ENCODE measurements around the gene TSPAN18.

Gene TSPAN18

DNA sequence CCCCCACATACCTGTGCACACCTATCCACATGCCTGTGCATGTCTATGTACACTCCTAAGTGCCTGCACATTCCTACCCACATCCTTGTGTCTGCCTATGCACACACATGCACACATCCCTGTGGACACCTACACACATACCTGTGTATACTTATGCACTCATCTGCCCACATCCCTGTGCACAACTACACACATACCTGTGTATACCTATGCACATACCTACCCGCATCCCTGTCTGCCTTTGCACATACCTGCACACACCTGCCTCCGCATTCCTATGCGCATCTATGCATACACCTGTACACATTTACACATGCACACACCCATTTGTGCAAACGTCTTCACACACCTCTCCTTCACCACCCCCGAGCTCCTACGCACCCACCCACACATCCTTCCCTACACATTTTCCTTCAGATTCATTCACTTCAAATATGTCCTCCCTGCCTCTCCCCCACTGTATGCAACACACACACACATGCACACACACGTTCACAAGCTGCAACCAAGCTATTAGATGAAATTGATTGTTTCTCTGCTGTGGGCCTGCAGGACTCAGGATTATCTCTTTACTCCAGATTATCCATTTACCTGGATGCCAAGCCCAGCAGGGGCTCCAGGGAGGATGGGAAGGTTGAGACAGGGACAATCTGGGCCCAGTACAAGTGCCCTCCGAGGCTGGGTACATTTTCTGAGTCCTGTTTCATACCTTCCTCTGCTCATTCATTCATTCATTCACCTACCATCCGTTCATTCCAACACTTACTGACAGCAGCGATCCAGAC is 53.2 kb downstream of the TSPAN18 start:
- no peak for DNase-seq

DNA sequence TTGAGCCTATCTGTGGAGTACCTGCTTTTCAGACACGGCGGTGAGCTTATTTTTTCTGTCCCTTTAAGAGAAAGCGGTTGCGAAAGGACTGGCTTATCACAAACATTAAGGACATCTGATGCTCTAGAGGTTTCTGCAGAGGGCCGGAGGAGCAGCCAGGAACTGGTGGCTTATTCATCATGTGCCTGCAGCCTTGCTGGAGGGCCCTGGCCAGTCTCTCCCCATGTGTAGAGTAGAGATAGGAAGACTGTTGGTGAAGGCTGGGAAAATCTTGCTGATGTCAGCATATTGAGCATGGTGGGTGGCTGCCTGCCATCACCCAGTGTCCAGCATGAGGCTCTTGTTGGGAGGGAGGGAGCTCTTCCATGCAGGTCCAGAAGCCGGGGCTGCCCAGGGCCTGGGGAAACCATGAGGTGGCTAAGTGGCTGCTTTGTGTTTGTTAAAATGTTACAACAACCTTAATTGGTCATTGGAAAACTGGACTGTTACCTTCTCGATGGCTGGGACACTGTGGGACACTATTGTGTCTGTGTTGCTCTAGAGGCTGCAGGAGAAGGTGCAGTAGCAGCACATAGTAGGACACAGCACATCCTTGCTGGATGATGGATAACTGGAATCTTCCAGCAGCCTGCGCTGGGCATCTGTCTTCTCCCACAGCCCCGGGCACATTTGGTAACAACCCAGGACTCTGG is 54.3 kb downstream of the TSPAN18 start:
- no peak for DNase-seq

DNA sequence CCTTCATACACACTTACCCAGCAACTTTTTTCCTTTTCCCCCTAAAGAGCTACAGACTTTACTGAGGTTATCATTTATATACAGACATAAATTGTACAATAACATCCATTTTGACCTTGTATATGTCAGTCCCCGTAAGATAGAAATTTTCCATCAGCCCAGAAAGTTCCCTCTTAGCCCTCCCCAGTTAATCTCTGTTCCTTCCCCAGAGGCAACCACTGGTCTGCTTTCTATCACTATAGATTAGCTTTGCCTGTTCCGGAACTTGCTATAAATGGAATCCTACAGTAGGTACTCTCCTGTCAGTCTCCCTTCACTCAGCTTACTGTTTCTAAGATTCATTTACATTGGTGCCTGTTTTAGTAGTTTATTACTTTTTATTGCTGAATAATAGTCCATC is 54.9 kb downstream of the TSPAN18 start:
- no peak for DNase-seq

DNA sequence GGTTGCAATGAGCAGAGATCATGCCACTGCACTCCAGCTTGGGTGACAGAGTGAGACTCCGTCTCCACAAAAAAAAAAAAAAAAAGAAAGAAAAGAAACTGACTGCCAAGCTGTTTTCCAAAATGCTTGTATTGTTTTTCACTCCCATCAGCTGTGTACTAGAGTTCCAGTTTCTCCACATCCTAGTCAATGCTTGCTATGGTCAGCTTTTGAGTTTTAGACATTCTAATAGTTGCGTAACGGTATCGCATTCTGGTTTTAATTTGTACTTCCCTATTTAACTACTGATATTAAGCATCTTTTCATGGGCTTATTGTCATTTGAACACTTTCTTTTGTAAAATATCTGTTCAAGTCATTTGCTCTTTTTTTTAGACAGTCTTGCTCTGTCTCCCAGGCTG is 55.7 kb downstream of the TSPAN18 start:
- DNase-seq = no peak

DNA sequence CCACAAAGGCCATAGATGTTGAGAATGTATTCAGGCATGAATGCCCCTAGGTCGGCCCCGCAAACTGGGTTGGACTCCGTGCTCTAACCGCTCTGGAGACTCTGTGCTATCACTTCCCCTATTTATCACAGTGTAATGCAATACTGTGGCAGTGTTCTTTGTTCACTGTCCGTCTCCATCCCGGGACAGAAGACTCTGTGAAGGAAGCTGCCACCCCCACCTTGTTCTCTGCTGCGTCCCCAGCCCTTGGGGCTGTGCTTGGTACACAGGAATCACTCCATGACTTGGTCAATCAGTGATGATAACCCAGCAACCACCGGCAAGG is 57.6 kb downstream of the TSPAN18 start:
- no peak for DNase-seq

DNA sequence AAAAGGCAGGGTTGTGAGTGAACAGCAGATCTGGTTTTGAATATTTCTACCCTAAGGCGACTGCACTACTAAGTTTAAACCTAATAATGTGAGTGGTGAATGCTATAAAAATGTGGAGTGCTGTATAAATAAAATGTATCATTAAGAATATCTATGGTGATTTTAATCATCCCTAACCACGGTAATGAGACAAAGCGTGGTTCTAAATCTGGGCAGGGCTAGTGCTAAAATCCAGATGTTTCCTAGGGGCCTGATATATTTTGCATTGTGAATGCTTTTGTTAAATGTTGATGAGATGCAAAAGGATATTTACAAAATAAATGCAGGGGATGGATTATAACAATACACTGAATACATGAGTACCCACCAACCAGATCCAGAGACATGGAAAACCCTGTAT is 58.1 kb downstream of the TSPAN18 start:
- DNase-seq = no peak

DNA sequence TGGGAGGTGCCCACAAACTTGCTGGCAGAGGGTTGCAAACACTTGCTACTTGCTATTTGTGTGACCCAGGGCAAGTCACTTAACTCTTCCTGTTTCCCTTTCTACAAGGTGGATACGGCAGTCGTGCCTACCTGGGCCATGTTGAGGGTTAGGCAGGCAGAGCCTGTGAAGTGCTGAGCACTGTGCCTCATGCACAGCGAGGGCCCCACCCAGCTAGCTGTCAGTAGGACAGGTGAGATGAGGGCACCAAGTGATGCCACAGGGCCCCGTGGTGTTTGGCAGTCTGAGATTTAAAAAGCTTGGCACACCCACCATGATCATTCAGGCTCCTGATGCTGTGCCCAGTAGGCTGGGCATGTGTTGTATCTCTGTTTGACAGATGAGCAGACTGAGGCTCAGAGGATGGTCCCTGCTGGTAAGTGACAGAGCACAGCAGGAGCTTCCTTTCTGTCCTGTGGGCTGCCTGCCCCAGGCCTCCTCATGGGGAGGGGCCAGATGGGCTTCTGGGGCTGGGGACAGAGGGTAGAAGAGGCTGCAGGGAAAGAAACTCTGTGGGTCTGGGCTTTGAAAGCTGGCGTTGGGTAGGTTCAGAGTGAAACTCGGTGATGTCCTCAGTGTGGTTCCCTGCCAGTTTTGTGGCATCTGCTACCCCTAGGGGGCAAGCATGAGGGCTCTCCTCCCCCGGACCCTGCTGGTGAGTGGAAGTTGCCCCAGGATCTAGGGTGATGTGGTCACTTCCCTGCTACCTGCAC is 59.3 kb downstream of the TSPAN18 start:
- DNase-seq = no peak

DNA sequence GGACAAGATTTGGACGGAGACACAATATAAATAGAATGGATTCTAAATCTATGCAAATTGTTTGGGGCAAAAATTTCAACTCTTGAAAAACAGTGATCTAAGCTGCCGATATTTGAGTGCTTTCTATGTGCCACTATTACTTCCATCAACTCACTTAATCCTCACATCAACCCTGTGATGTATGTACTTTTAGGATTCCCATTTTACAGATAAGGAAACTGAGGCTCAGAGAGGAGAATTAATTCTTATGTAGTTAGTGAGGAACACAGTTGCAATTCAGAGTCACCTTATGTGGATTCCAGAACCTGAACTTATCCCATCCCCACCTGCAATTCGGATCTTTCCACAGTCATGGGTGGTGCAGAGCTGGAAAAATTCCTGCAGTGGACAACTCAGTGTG is 60.3 kb downstream of the TSPAN18 start:
- no peak for DNase-seq

DNA sequence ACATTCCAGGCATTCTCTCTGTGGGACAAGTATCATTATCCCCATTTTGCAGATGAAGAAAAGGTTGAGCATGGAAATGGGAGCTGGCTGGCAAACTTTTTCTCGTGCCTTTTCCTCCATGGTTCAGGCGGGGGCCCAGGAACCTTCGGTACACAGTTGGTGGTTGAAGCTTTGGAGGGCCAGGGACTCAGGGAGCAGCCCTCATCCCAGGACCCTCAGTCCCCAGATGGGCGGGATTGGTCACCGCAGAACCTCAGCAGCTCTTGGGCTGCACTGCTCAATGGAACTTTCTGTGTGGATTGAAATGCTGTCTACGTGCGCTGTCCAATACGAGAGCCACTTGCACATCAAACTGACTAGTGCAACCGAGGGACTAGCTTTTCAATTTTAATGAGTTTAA is 61.2 kb downstream of the TSPAN18 start:
- DNase-seq = no peak

DNA sequence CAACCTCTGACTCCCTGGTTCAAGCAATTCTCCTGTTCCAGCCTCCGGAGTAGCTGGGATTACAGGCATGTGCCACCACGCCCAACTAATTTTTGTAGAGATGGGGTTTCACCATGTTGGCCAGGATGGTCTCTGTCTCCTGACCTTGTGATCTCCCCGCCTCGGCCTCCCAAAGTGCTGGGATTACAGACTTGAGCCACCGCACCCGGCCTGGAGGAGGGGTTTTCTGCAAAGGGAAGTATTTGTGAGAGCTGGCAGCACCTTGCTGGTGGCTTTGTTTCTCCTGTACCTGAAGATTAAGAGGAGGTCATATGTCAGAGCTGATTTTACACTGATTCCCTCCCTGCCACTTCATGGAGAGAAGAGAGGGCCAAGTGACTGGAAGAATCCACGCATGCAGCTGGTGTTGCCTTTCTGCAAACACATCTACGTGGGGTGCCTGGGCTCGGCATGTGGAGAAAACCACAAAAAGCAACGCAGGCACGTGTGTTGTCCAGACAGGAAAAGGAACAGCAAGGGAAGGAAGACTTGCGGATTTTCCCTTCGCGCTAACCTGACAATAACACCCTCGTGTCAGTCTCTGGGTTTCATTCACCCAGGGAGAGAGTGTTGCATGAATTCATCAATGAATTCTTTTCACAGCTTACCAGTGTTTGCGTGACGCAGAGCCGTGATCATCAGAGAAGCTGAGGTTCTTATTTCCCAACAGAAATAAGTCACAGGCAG is 61.9 kb downstream of the TSPAN18 start:
- DNase-seq = no peak

DNA sequence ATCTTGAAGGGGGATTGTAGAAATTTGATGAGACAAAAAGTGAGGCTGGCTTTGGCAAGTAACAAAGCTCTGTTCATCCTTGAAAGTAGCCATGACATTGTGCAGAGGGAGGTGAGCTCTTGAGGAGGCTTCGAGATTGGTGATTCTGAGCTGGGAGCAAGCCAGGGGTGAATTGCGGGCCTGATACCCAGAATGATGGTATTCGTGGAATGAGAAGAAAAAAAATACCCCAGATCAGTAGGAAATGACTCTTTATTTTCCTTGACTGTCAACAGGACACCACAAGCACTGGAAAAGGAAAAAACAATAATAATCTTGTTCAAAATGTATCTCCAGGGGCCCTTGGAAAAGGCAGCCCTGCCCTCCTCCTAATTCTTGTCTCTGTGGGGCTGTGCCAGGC is 62.7 kb downstream of the TSPAN18 start:
- DNase-seq = no peak

DNA sequence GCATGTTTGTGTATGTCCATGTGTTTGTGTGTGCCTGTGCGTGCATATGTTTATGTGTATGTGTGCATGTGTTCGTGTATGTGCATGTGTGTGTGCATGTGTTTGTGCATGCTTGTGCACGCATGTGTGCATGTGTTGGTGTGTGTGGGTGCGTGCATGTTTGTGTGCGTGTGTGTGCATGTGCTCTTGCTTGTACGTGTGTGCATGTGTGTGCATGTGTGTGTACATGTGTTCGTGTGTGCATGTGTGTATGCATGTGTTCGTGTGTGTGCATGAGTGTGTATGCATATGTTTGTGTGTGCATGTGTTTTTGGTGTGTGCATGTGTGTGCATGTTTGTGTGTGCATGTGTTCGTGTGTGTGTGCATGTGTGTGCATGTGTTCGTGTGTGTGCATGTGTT is 63.4 kb downstream of the TSPAN18 start:
- DNase-seq = no peak

DNA sequence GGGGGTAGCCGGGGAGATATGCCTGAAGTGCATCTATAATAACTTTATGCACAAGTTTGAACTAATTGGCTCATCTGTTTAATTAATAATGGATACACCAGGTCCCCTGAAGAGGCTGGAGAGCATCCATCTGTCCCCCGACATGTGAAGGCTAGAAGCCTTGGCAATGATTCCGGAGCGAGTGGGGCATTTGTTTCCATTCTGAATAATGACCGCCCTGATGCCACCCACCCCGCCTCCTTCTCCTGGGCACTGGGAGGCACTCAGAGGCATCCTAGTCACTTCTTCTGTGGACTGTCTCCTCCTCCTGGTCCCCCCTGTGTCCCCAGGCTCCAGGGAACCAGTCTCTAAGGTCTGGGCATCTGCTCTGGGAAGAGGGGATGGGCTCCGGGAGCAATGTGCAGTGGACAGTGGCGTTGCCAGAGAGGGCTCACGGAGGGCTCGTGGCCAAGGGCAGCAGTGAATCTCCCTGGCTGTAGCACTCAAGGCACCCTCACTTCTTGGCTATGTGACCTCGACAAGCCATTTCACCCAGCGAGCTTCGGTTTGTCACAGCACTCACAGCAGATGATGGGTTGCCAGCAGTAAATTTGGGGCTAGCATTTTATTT is 64.7 kb downstream of the TSPAN18 start:
- DNase-seq = no peak

DNA sequence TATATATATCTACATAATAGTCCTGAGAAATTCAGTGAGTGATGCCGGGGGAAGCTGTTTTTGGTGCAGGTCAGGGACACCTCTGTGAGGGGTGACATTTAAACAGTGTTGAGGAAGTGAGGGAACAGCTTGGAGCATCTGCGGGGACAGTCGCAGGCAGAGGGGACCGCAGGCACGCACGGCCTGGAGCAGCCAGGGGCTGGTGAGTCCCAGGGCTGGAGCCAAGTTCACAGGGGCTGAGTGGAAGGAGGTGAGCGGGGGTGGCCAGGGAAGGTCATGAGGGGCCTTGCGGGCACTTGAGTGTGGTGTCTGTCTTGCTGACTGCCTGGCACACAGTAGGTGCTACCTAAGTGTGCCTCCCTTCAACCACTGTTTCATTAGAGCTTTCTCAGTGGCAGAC is 65.4 kb downstream of the TSPAN18 start:
- no peak for DNase-seq

DNA sequence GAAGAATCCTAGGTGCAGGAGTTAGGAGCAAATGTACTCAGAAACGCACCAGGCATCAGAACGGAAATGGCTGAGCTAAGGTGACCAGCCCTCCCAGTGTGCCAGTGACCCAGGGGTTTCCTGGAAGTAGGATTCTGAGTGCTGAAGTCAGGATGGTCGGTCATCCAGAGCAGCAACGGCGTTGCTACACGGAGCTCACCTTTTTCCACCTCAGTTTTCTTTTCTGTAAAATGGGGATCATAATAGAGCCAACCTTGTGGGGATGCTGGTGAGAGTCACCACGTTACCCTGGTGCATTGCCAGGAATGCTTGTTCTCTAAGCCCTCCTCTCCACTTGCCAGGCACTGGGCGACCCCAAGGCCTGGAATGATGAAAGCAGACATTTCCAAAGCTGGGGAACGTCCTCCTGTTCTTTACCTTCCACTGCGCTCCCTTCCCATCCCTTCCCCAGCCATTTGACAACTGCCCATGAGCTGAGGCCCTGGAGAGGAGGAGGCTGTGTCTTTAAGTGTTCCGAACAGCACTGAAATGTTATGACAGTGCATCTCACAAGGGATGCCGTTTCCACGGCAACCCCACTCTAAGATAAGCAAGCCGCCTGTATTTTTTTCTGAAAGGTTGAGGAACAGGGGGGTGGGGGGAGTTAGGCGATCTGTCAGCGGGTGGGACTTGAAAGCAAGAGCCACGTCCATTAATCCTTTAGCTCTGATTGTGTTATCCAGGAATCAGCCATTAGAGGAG is 66.8 kb downstream of the TSPAN18 start:
- no peak for DNase-seq

DNA sequence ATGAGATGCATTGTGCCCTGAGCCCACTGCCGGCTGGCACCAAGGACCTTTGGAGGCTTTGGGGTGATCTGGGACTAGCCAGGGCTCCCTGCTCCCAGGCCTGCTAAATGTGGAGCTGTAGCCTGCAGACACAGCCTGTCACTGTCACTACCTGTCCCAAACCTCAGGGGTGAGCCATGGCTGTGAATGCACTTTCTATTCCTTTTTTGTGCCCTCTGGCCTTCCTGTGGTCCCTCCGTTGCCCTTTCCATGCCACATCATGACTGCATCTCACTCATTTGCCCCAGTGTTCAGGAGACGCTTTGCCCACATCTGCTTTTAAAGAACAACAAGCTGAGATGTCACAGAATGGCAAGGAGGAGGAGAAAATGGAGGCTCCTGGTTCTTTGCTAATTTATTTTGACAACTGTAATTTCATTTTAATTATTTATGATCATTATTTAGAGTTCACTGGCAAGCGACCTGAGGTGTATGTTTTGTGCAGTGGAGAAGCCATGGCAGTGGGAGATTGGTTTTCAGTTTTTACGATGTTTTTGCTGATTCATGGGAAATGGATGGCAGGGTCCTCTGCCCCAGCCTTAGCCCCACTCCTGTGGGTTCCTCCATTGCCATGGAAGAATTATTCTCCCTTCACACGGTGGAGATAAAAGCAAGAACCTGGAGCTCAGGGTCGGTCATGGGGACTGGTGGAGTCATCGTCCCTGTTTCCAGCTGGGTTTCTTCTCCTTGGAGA is 69.2 kb downstream of the TSPAN18 start:
- no peak for DNase-seq

DNA sequence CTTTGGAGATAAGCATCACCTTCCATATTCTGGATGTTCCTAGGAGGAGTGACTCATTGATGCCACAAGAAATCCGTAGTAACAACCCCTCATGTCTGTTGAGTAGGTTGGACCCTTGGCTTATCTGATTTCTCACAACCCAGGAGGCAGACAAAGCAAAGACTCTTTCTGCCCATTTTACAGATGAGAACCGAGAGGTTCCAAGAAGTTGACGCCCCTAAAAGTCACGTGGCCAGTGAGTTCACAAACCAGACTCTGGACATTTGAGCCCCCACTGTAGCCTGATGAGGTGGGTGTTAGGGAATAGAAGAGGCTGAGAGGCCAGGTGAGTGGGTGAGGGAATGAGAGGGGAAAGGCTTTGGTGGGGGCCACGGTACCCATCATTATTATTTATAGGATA is 70.3 kb downstream of the TSPAN18 start:
- DNase-seq = no peak

DNA sequence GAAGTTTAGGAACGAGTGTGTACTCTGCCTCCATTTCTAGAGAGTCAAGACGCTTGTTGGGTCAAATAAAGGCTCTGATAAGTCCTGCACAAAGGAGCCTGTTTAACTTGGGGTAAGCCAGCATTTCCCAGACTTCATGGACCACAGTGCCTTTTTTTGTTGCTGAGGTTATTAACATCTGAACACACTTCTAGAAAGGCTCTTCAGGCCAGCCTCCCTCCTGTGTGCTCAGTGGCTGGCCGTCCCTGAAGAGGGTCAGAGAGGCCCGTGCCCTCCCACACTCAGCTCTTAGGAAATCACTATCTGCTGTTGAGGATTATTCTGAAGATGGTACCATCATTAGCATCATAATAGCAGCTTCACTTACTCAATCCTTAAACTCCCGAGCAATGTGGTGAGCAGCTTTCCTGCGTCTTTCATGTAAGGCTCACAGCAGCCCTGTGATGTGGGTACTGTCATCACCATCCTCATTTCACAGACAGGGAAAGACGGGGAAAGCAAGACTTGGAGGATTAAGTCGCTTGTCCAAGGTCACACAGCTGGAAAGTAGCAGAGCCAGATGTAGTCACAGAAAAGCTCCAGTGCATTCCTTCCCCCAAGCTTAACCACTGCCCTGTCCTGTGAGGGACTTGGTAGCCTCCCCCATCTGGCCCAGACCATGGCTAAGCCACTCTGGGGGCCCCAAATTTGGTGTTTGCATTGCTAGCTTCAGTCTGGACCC is 71.3 kb downstream of the TSPAN18 start:
- no peak for DNase-seq

DNA sequence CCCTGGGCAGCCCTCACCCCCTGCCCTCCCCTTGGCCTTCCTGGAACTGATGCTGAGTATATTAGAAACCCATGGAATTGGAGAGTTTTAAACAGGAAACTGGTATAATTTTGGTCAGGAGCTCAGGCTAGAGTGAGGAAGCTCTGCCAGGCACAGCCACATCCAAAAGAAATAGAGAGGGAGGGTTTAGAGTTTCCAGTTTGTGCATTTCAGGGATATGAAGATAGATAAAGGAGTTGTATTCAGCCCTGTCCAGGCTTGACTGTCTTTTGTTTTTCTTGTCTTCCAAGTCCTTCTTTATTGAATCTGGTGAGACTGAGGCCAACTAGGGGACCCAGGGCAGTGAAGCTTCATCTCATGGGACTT is 71.8 kb downstream of the TSPAN18 start:
- DNase-seq = no peak

DNA sequence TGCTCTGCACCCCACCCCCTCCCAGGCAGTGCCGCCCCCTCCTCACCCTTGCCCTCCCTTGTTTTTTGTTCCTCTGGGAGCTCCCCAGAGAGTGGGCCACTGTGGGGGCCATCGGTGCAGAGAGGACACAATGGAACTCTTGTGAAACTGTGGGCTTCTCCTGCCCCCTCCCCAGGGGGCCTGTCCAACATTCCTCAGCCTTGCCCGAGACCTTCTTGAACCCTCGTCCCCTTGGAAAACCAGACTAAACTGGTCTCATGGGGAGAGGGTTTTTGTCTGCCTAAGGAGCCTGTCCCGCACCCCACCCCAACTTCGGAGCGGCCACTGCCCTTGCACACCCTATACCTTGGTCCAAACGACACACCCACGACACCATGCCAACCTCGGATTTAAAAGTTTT is 72.2 kb downstream of the TSPAN18 start:
- no peak for DNase-seq

DNA sequence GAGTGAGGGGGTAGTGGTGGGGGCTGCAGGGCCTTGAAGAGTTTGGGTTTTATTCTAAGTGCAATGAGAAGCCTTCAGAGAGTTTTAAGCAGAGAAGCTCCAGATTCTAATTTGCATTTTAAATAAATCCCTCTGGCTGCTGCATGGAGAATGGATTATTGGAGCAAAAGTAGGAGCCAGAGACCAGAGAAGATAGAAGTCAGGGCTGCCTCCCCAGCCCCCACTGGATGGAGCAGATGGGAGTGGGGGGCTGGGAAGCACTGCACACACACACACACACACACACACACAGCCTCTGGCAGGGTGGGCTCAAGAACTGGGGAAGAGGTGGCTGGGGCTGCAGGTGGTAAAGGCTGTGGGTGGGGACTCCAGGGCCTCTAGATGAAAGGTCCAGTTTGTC is 75.6 kb downstream of the TSPAN18 start:
- DNase-seq = no peak

Measured in activated CD8-positive, alpha-beta memory T cell treated with anti-CD3 and anti-CD28 coated beads, Interleukin-2, amount 50 U/mL, for 4 hours (primary cell).